GM11168 (cell line): ENCODE measurements around the gene MB21D2.

Experiments
- in situ Hi-C: fragments of 300-500 bp; cut with MboI; formaldehyde crosslinking; loops from one replicate; pipeline ENCODE4 v1.12.0; 2022; ENCODE audit warnings: low sequenced_read_pairs; ENCODE audit not compliant: unreplicated experiment

Gene MB21D2

DNA sequence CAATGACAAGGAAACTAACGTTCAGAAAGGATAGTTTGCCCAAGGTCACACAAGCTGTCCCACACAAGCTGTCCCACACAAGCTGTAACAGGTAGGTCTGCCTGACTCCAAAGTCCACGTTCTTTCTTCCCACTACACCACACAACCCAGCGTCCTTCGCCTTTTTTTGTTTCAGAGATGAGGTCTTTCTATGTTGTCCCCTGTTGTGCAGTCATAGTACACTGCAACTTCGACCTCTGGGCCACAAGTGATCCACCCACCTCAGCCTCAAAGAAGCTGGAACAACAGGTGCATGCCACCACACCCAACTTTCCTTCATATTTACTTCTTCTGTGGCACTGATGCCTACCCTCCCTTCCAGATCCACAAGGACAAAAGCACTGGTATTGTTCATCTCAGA lies 21.4 kb downstream of the MB21D2 start:
- in situ Hi-C loops = loop anchor here (10.0 kb wide), 1 partner anchor 61 kb away; no protein-coding TSS in a partner anchor

GRCh38 chr3:192894676-192895075 lies 23.0 kb downstream of the MB21D2 start:
- in situ Hi-C loops = loop anchor here (10.0 kb wide), 1 partner anchor 60 kb away; no protein-coding TSS in a partner anchor

GRCh38 chr3:192892981-192893700 lies 24.5 kb downstream of the MB21D2 start:
- in situ Hi-C loops = loop anchor here (10.0 kb wide), 1 partner anchor 58 kb away; no protein-coding TSS in a partner anchor

- in situ Hi-C loops = loop anchor here (10.0 kb wide), 1 partner anchor 56 kb away; no protein-coding TSS in a partner anchor
These were observed 27.0 kb downstream of the MB21D2 start for GRCh38 chr3:192890347-192891335.

DNA sequence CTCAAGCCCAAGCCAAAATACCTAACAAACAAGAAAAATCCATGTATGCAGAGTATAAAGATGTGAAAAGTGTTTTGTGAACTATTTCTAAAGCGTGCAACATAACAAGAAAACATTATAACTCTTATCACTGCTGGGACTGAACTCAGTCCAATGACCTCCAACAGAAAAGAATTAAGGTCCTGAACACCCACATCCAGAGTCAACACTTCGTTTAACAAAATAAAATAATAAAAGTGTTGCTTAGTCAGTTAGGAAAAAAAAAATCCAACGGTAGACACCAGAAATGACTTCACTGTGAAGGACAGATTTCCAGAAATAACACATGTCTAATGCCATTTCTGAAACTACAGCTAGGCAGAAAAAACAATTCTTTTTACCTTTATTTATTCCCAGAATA lies 28.0 kb downstream of the MB21D2 start:
- in situ Hi-C loops = loop anchor here (10.0 kb wide), 1 partner anchor 55 kb away; no protein-coding TSS in a partner anchor

DNA sequence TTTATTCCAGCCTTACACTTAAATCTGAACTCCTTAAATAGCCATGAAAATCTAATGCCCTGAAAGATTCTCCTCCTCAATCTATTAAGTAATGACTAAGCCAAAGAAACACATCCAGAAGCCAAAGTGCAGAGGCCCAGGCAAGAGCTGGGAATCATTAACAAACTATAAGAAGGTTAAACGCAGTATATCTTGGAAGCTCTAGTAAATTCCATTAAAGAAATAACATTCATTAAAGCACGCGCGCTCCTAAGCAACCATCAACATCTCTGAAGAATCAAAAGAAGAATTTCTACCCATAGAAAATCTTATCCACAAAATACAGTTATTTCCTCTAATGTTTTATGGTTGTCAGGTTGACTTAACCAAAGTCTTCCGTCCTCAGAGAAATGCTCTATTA lies 29.5 kb downstream of the MB21D2 start:
- in situ Hi-C loops = no loop called here

DNA sequence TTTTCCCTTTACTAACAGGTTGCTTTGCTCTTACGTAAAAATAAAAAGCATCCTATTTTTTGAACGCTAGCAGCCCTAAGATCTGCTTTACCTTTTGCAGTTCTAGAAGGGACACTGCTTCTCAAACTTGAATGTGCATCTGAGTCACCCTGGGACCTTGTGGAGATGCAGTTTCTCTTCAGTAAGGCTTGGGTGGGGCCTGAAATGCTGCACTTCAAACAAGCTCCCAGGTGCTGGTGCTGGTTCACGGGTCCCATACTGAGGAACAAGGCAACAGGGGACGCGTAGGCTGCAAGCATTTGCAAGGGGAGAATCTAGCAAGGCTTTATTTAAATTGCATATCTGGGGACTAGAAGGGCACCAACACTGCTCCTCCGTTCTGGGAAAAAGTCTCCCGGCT lies 30.0 kb downstream of the MB21D2 start:
- in situ Hi-C loops = no loop called here

DNA sequence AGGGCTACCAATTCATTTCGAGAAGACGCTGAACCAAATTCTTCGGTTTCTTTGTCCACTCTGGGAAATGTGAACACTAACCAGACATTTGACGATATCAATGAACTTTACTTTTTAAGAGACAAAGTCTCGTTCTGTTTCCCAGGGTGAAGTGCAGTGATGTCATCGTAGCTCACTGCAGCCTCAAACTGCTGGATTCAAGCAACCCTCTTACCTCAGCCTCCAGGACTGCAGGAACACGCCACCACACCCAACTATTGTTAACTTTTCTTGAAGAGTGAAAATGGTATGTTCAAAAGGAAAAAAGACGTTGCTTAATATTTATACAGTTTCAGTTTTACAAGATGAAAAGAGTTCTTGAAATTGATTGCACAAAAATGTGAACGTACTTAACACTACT lies 30.6 kb downstream of the MB21D2 start:
- in situ Hi-C loops = no loop called here

GRCh38 chr3:192884777-192885773 lies 32.6 kb downstream of the MB21D2 start:
- in situ Hi-C loops = no loop called here

- in situ Hi-C loops = no loop called here
These were observed 34.1 kb downstream of the MB21D2 start for GRCh38 chr3:192883512-192883911.

GRCh38 chr3:192881159-192881786 lies 36.4 kb downstream of the MB21D2 start:
- in situ Hi-C loops = no loop called here

- in situ Hi-C loops = no loop called here
These were observed 37.3 kb downstream of the MB21D2 start for GRCh38 chr3:192880313-192880712.

DNA sequence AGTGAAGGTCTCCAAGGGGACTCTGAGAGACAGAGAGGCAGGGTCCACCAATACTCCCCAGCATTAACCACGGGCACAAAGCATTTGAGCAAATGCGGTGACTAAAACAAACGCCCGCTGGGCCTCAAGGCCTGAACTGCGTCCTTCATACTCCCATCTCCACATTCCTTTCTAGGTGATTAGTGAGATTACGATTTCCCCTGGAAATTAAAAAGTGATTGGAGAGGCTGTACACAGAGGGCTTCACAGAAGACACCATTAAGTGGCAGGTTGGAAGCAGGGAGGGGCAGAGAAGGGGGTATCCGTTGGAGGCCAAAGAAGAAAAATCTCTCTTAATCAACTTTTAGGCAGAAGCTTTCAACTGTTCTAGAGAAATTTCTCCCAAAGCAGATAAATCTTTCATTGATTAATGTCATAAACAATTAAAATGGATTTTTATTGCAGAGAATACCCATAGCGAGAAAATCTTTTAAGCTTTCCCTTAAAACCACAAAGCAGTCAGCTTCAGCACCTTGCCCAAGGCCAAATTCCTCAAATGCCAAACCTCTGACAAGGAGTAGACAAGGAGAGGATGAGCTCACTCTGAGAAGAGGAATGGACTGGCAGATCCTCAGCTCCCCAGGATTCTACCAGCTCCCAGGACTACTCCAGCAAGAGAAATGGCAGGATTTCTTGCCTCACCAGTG lies 38.2 kb downstream of the MB21D2 start:
- in situ Hi-C loops = no loop called here

DNA sequence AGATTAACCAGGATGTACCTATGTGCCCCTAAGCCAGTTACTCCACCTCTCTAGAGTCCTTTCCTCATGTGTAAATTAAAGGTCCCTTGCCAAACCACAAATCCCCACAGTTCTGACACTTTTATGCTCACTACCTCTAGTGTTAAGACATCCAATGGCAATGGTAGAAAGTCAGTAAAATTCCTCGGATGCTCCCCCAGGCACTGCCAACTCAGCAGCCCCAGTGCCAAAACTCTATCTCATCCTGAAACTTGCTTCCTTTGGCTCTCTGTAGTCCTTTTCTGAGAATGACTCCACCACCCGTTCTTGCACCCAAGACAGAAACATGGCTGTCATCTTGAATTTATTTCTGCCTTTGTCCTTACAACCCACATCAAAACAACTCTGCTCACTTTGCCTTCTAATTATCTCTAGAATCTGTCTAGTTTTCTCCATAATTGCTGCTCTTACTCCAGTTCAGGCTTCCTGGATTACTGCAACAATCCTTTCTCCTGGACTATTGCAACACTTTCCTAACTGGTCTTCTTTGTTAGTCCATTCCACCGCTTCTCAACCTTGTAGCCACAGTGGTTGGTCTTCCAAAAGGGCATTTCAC lies 41.6 kb downstream of the MB21D2 start:
- in situ Hi-C loops = no loop called here

DNA sequence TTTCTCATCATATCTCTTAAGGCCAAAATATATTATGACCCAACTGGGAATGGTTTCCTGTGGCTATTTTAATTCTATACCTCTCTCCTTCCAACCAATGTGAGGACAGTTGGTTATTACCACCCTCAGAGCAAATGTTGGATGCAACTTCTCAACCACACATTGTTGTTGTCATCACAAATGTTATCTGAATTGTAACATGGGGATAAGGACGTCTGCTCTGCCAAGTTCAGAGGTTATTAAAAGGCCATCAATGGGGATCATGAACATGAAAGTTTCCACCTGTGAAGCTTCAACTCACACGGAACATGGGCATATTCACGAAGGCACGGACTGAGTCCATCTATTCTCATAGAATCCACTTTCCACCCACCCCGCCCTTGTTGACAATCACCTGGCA lies 46.8 kb downstream of the MB21D2 start:
- in situ Hi-C loops = no loop called here

DNA sequence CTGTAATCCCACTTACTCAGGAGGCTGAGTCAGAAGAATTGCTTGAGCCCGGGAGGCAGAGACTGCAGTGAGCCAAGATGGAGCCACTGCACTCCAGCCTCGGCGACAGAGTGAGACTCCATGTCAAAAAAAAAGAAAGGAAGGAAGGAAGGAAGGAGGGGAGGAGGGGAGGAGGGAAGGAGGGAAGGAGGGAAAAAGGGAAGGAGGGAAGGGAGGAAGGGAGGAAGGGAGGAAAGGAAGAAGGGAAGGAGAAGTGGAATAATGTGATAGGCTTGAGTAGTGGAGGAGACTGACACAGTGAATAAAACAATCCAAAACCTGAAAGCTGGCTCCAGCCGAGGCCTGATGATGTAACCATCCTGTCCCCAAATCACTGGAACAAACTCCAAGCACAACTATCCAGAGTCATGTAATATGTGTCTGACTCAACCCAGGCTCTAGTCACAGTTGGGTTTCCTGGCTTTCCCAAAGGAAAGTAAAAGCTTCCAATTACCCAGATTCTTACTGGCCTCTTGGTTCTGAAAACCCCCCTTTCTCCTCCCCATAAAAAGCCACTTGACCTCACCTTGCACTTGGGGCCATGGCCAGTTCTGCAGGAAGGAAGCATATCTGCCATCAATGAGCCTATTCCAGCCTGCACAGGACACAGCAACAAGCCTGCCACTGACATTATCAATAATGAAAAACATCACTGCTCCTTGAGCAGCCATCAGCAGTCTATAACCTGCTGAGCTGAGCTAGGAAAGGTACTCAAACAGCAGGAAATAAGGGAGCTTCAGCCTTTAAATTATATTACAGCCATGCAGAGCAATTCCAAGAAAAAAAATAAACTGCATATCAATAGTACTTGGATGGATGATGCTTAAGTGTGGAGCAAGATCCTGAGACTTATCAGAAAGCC lies 48.3 kb downstream of the MB21D2 start:
- in situ Hi-C loops = no loop called here

GRCh38 chr3:192867645-192868044 lies 50.0 kb downstream of the MB21D2 start:
- in situ Hi-C loops = no loop called here
